OCI-LY1 (cell line): ENCODE results near the gene GNAL.

ENCODE experiments used
- EZH2 ChIP-seq: fragments of 200-600 bp; sonication (generic), shearing (Covaris generic); IDR thresholded peaks from 2 replicates; pipeline ENCODE4 v1.8.0; 2017; ENCODE audit warnings: borderline replicate concordance, mixed run types, mild to moderate bottlenecking, antibody characterized with exemption, low read length, moderate library complexity, mixed read lengths
- TF ChIP-seq, protein P1 (sequence below): fragments of 200-600 bp; sonication (generic), shearing (Covaris generic); IDR thresholded peaks from 2 replicates; pipeline ENCODE4 v1.5.1; 2017; ENCODE audit warnings: mild to moderate bottlenecking, antibody characterized with exemption, low read length, moderate library complexity, mixed read lengths

DNA sequence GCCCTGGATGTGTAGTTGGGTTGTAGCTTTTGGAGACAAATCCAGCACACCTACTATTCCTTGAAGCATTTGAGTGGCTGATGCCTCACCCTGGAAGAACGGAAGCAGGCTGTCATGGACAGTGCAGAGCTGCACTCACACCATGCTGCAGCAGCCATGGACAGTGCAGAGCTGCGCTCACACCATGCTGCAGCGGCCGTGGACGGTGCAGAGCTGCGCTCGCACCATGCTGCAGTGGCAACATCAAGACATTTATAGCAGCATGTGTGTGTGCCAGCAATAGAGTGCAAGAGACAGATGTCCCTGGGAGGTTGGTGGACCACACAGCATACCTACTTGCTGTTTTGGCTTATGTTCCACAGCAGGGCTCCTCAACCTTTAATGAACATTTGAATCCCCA is 30.6 kb downstream of the GNAL start:
- TF ChIP-seq, protein P1, sequence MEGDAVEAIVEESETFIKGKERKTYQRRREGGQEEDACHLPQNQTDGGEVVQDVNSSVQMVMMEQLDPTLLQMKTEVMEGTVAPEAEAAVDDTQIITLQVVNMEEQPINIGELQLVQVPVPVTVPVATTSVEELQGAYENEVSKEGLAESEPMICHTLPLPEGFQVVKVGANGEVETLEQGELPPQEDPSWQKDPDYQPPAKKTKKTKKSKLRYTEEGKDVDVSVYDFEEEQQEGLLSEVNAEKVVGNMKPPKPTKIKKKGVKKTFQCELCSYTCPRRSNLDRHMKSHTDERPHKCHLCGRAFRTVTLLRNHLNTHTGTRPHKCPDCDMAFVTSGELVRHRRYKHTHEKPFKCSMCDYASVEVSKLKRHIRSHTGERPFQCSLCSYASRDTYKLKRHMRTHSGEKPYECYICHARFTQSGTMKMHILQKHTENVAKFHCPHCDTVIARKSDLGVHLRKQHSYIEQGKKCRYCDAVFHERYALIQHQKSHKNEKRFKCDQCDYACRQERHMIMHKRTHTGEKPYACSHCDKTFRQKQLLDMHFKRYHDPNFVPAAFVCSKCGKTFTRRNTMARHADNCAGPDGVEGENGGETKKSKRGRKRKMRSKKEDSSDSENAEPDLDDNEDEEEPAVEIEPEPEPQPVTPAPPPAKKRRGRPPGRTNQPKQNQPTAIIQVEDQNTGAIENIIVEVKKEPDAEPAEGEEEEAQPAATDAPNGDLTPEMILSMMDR = no peak
- no peak for TF ChIP-seq EZH2
